ACC112 (cell line): Measurements from ENCODE around the gene IPO5.
"Not testable (repeated sequence)": the region's sequence is repeated elsewhere in the genome, so short reads cannot be mapped to it uniquely, and the experiment has no call there.

Experiments
- H2AFZ ChIP-seq: fragments of 200-600 bp; sonication (generic); one replicate; pipeline ENCODE4 v1.6.0; 2017; ENCODE audit warnings: antibody characterized with exemption, low read length; ENCODE audit not compliant: unreplicated experiment
- H3K27ac ChIP-seq: fragments of 200-600 bp; sonication (generic); 2 replicates; pipeline ENCODE4 v1.5.1; 2014; ENCODE audit warnings: low read depth, mild to moderate bottlenecking, antibody characterized with exemption, low read length, moderate library complexity
- H3K27me3 ChIP-seq: fragments of 200-600 bp; sonication (generic); 2 replicates; pipeline ENCODE4 v1.6.1; 2014; ENCODE audit warnings: mild to moderate bottlenecking, antibody characterized with exemption, low read length, moderate library complexity, mixed read lengths; ENCODE audit not compliant: insufficient read depth
- H3K36me3 ChIP-seq: fragments of 200-600 bp; sonication (generic); 2 replicates; pipeline ENCODE4 v1.6.1; 2016; ENCODE audit warnings: mild to moderate bottlenecking, antibody characterized with exemption, low read length, moderate library complexity, mixed read lengths; ENCODE audit not compliant: insufficient read depth
- H3K4me1 ChIP-seq: fragments of 200-600 bp; sonication (generic); one replicate; pipeline ENCODE4 v1.6.1; 2016; ENCODE audit warnings: low read length, mixed read lengths; ENCODE audit not compliant: insufficient read depth, unreplicated experiment, control insufficient read depth
- H3K4me3 ChIP-seq: fragments of 200-600 bp; sonication (generic); 2 replicates; pipeline ENCODE4 v1.5.1; 2014; ENCODE audit warnings: mild to moderate bottlenecking, low read depth, low read length
- H3K79me2 ChIP-seq: fragments of 200-600 bp; sonication (generic); one replicate; pipeline ENCODE4 v1.6.0; 2016; ENCODE audit warnings: low read length; ENCODE audit not compliant: control insufficient read depth, unreplicated experiment, insufficient read depth

Gene IPO5

GRCh38 chr13:98033277-98034247, 80.1 kb downstream of the IPO5 start:
- Histone ChIP-seq H3K4me3 (no peak overlapping the region), H3K27me3 (no peaks in the 10 kb centered on the region)

GRCh38 chr13:98035373-98035772, 81.9 kb downstream of the IPO5 start:
- Histone ChIP-seq H3K36me3 (no peaks in the 10 kb centered on the region), H2AFZ (no peak overlapping the region), H3K4me1 (no peaks in the 10 kb centered on the region), H3K79me2 (no peaks in the 10 kb centered on the region), H3K27me3 (no peaks in the 10 kb centered on the region), H3K27ac (no peak overlapping the region), H3K4me3 (no peak overlapping the region)

More at GRCh38 chr13:98033277-98034247, 80.1 kb downstream of the IPO5 start:
- Histone ChIP-seq H3K27ac (no peak overlapping the region), H2AFZ (no peak overlapping the region), H3K79me2 (no peaks in the 10 kb centered on the region), H3K4me1 (no peaks in the 10 kb centered on the region), H3K36me3 (no peaks in the 10 kb centered on the region)

GRCh38 chr13:98036564-98037302, 83.3 kb downstream of the IPO5 start:
- not testable (repeated sequence) for H2AFZ ChIP-seq, H3K36me3 ChIP-seq, H3K27ac ChIP-seq, H3K79me2 ChIP-seq, H3K27me3 ChIP-seq, H3K4me3 ChIP-seq, H3K4me1 ChIP-seq

- no peak overlapping the region for H3K4me3 ChIP-seq
- no peaks in the 10 kb centered on the region for H3K36me3 ChIP-seq
- no peaks in the 10 kb centered on the region for H3K4me1 ChIP-seq
- H2AFZ ChIP-seq: no peak overlapping the region
- H3K79me2 ChIP-seq: no peaks in the 10 kb centered on the region
- H3K27me3 ChIP-seq: no peaks in the 10 kb centered on the region
- no peak overlapping the region for H3K27ac ChIP-seq
Observed at GRCh38 chr13:98039261-98039660, 85.8 kb downstream of the IPO5 start.

- Histone ChIP-seq H3K27me3 (no peaks in the 10 kb centered on the region), H3K79me2 (no peaks in the 10 kb centered on the region), H3K4me3 (no peak overlapping the region), H3K27ac (no peak overlapping the region), H2AFZ (no peak overlapping the region), H3K4me1 (no peaks in the 10 kb centered on the region), H3K36me3 (no peaks in the 10 kb centered on the region)
Observed at GRCh38 chr13:98039964-98040363, 86.5 kb downstream of the IPO5 start.

- no peaks in the 10 kb centered on the region for H3K27me3 ChIP-seq
Observed at GRCh38 chr13:98041081-98041820, 87.8 kb downstream of the IPO5 start.

GRCh38 chr13:98044301-98044700, 90.8 kb downstream of the IPO5 start:
- Histone ChIP-seq H3K79me2 (no peaks in the 10 kb centered on the region), H3K4me3 (no peak overlapping the region), H3K27ac (no peak overlapping the region), H3K36me3 (no peaks in the 10 kb centered on the region), H2AFZ (no peak overlapping the region), H3K27me3 (no peaks in the 10 kb centered on the region), H3K4me1 (no peaks in the 10 kb centered on the region)

More at GRCh38 chr13:98041081-98041820, 87.8 kb downstream of the IPO5 start:
- Histone ChIP-seq H3K36me3 (no peaks in the 10 kb centered on the region), H3K4me3 (no peak overlapping the region), H3K27ac (no peak overlapping the region), H3K4me1 (no peaks in the 10 kb centered on the region), H2AFZ (no peak overlapping the region), H3K79me2 (no peaks in the 10 kb centered on the region)

GRCh38 chr13:98047785-98048184, 94.3 kb downstream of the IPO5 start:
- H3K36me3 ChIP-seq, H3K79me2 ChIP-seq, H3K27ac ChIP-seq, H3K4me1 ChIP-seq, H3K4me3 ChIP-seq, H2AFZ ChIP-seq, H3K27me3 ChIP-seq: not testable (repeated sequence)

- no peaks in the 10 kb centered on the region for H3K27me3 ChIP-seq
- H3K27ac ChIP-seq: no peak overlapping the region
- H3K4me1 ChIP-seq: peaks cover 7% of the 10 kb centered on the region
- H3K36me3 ChIP-seq: no peaks in the 10 kb centered on the region
- H3K4me3 ChIP-seq: no peak overlapping the region
- H3K79me2 ChIP-seq: no peaks in the 10 kb centered on the region
- H2AFZ ChIP-seq: no peak overlapping the region
Observed at GRCh38 chr13:98048265-98048664, 94.8 kb downstream of the IPO5 start.

- H3K4me1 ChIP-seq: peaks cover 7% of the 10 kb centered on the region
- H3K4me3 ChIP-seq: no peak overlapping the region
- no peaks in the 10 kb centered on the region for H3K79me2 ChIP-seq
- no peaks in the 10 kb centered on the region for H3K36me3 ChIP-seq
- no peak overlapping the region for H2AFZ ChIP-seq
- no peak overlapping the region for H3K27ac ChIP-seq
- H3K27me3 ChIP-seq: no peaks in the 10 kb centered on the region
Observed at GRCh38 chr13:98050041-98050466, 96.6 kb downstream of the IPO5 start.
